Effector memory CD8-positive, alpha-beta T cell (primary cell): ENCODE results near the gene KCNAB2.

Experiments used
- ATAC-seq: fragments of 150-1000 bp; cut with Tn5 transposase; replicated peaks from 2 replicates; pipeline ENCODE4 v1.10.0; 2021; ENCODE audit warnings: mild to moderate bottlenecking, moderate library complexity
- DNase-seq, 3 experiments: peaks; one replicate each; pipeline ENCODE4 v3.0.0; 2021
- H3K27ac Mint-ChIP-seq, 2 donors: one replicate each; pipeline ENCODE4 v1.8.0; 2022; ENCODE audit warnings: mild to moderate bottlenecking in 2 of 2, mixed read lengths in 2 of 2, moderate library complexity in 2 of 2
- H3K27me3 Mint-ChIP-seq, 2 donors: one replicate each; pipeline ENCODE4 v1.8.0; 2022; ENCODE audit warnings: mixed read lengths in 2 of 2
- H3K36me3 Mint-ChIP-seq: one replicate; pipeline ENCODE4 v1.8.0; 2022; ENCODE audit warnings: mild to moderate bottlenecking, moderate library complexity, mixed read lengths; ENCODE audit not compliant: insufficient read depth
- H3K4me1 Mint-ChIP-seq, 2 donors: one replicate each; pipeline ENCODE4 v1.8.0; 2022; ENCODE audit warnings: low read depth in 2 of 2, mixed read lengths in 2 of 2
- H3K4me3 Mint-ChIP-seq, 2 donors: one replicate each; pipeline ENCODE4 v1.8.0; 2022; ENCODE audit warnings: mild to moderate bottlenecking in 2 of 2, mixed read lengths in 2 of 2, moderate library complexity in 2 of 2
- H3K9me3 Mint-ChIP-seq, 2 donors: one replicate each; pipeline ENCODE4 v1.8.0; 2022; ENCODE audit warnings: mixed read lengths in 2 of 2

Gene KCNAB2

DNA sequence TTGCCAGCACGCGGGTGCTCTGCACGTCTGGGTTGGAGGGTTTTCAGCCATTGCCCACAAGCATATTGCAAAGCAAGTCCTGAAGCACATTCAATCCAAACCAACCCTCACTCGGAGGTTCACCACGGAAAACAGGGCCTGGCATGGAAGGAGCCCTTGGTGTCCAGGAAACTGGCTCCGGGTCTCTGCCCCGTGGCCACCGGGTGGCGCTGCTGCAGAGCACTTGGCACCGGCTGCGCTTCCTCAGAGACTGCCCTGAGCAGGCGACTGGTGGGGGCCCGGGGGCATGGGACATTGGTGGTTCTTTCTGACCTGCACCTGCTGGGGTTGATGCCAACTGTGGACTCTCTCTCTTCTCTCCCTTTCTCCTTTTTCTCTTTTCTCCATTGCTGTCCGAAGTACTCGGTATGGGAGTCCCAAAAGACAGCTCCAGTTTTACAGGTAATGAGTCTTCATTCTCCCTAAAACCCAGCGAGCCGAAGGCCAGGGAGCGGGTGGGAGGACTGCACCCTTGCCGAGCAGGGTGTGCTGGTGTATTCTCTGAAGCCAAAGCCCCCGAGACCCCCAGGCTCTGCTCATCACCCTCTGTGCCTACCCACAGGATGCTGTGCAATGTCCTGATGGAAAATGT lies 4.1 kb upstream of the KCNAB2 start:
- ATAC-seq (no peak), DNase-seq (peak in 2 of 3 experiments; percentile 12 to 24)
- peaks cover 62% of the 10 kb centered on the region for H3K36me3 Mint-ChIP-seq
- peaks cover 31 to 35% of the 10 kb centered on the region in 2 donors for H3K4me1 Mint-ChIP-seq
- no peak overlapping the region for H3K4me3 Mint-ChIP-seq
- no peaks in the 10 kb centered on the region for H3K27me3 Mint-ChIP-seq
- H3K9me3 Mint-ChIP-seq, result no peaks in the 10 kb centered on the region
- H3K27ac Mint-ChIP-seq, result peak overlapping the region in 1 of 2 donors; percentile 23

- Mint-ChIP-seq H3K9me3 (no peaks in the 10 kb centered on the region), H3K36me3 (peaks cover 61% of the 10 kb centered on the region), H3K4me1 (peaks cover 26 to 31% of the 10 kb centered on the region in 2 donors), H3K4me3 (no peak overlapping the region), H3K27ac (peak overlapping the region in 1 of 2 donors; percentile 65), H3K27me3 (no peaks in the 10 kb centered on the region)
- no peak for ATAC-seq
- no peak for DNase-seq
These were observed 2.1 kb upstream of the KCNAB2 start for GRCh38 chr1:6043561-6043960.

- peak overlapping the region in 1 of 2 donors; percentile 82 for H3K27ac Mint-ChIP-seq
- no peaks in the 10 kb centered on the region for H3K9me3 Mint-ChIP-seq
- H3K36me3 Mint-ChIP-seq, result peaks cover 66% of the 10 kb centered on the region
- H3K4me3 Mint-ChIP-seq, result no peak overlapping the region
- DNase-seq (no peak), ATAC-seq (no peak)
- peaks cover 26 to 30% of the 10 kb centered on the region in 2 donors for H3K4me1 Mint-ChIP-seq
- H3K27me3 Mint-ChIP-seq, result no peaks in the 10 kb centered on the region
These were observed 1.1 kb upstream of the KCNAB2 start for GRCh38 chr1:6044481-6045109.

DNA sequence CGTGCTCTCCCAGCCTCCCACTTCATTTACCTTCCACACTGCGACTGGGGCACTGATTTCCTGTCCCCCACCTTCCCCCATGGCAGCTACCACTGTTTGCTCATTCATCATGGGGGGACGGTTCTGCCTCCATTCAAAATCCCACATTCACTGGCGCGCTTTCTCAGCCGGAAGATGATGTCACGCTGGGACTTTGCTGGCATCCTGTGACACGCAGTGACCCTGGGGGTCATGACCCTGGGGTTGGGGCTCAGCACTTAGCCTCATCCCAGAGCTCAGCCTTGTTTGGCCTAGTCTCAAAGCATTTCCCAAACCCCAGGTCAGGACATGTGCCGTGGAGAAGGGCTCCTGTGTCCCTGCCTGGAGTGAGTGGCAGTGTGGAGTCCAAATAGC lies 582 bp upstream of the KCNAB2 start:
- H3K4me1 Mint-ChIP-seq, result peaks cover 26 to 30% of the 10 kb centered on the region in 2 donors
- no peaks in the 10 kb centered on the region for H3K27me3 Mint-ChIP-seq
- H3K36me3 Mint-ChIP-seq, result peaks cover 65% of the 10 kb centered on the region
- H3K27ac Mint-ChIP-seq, result peak overlapping the region in 1 of 2 donors; percentile 82
- no peaks in the 10 kb centered on the region for H3K9me3 Mint-ChIP-seq
- DNase-seq (no peak), ATAC-seq (no peak)
- no peak overlapping the region for H3K4me3 Mint-ChIP-seq

GRCh38 chr1:6046279-6046678 lies 591 bp downstream of the KCNAB2 start:
- H3K4me1 Mint-ChIP-seq, result peaks cover 26 to 31% of the 10 kb centered on the region in 2 donors
- no peaks in the 10 kb centered on the region for H3K9me3 Mint-ChIP-seq
- DNase-seq (no peak), ATAC-seq (no peak)
- H3K36me3 Mint-ChIP-seq, result peaks cover 54% of the 10 kb centered on the region
- no peak overlapping the region for H3K4me3 Mint-ChIP-seq
- no peaks in the 10 kb centered on the region for H3K27me3 Mint-ChIP-seq
- H3K27ac Mint-ChIP-seq, result peak overlapping the region in 1 of 2 donors; percentile 49

- ATAC-seq (no peak), DNase-seq (no peak)
- no peak overlapping the region for H3K4me3 Mint-ChIP-seq
- H3K9me3 Mint-ChIP-seq, result no peaks in the 10 kb centered on the region
- H3K27me3 Mint-ChIP-seq, result no peaks in the 10 kb centered on the region
- H3K4me1 Mint-ChIP-seq, result peaks cover 27 to 30% of the 10 kb centered on the region in 2 donors
- H3K36me3 Mint-ChIP-seq, result peaks cover 50% of the 10 kb centered on the region
- peak overlapping the region in 1 of 2 donors; percentile 49 for H3K27ac Mint-ChIP-seq
These were observed 2.6 kb downstream of the KCNAB2 start for GRCh38 chr1:6048179-6048867.

GRCh38 chr1:6049419-6049818 lies 3.7 kb downstream of the KCNAB2 start:
- H3K4me1 Mint-ChIP-seq, result peaks cover 26 to 29% of the 10 kb centered on the region in 2 donors
- DNase-seq, result no peak
- no peak for ATAC-seq
- peaks cover 40% of the 10 kb centered on the region for H3K36me3 Mint-ChIP-seq
- peak overlapping the region; percentile 49 to 54 for H3K27ac Mint-ChIP-seq
- no peak overlapping the region for H3K4me3 Mint-ChIP-seq
- no peaks in the 10 kb centered on the region for H3K9me3 Mint-ChIP-seq
- H3K27me3 Mint-ChIP-seq, result no peaks in the 10 kb centered on the region

- no peak for ATAC-seq
- Mint-ChIP-seq H3K4me3 (no peak overlapping the region), H3K4me1 (peaks cover 23 to 36% of the 10 kb centered on the region in 2 donors), H3K27ac (no peak overlapping the region), H3K36me3 (peaks cover 28% of the 10 kb centered on the region), H3K9me3 (no peaks in the 10 kb centered on the region), H3K27me3 (no peaks in the 10 kb centered on the region)
- no peak for DNase-seq
These were observed 5.7 kb downstream of the KCNAB2 start for GRCh38 chr1:6051423-6051822.

- Mint-ChIP-seq H3K4me1 (peaks cover 31 to 40% of the 10 kb centered on the region in 2 donors), H3K9me3 (no peaks in the 10 kb centered on the region), H3K4me3 (no peak overlapping the region), H3K27me3 (no peaks in the 10 kb centered on the region), H3K27ac (peak overlapping the region; percentile 17 to 31), H3K36me3 (peaks cover 27% of the 10 kb centered on the region)
- peak; percentile 35 to 38 (median 36) for DNase-seq
- peak; percentile 33 for ATAC-seq
These were observed 7.0 kb downstream of the KCNAB2 start for GRCh38 chr1:6052543-6053205.

DNA sequence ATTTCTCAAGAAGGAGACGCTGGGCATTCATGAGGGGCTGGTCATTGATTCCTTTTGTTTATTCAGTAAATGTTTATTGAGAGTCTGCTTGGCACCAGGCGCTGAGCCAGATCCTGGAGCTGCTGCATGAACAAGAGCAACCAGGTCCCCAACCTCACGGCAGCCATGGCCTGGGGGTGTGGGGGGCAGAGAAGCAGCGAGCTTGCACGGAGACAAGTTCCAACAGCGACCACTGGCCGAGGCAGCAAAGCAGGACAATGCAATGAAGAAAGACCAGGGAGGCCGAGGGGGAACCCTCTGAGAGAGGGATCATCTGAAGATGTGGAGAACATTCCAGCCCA lies 7.5 kb downstream of the KCNAB2 start:
- peaks cover 30 to 37% of the 10 kb centered on the region in 2 donors for H3K4me1 Mint-ChIP-seq
- peaks cover 26% of the 10 kb centered on the region for H3K36me3 Mint-ChIP-seq

GRCh38 chr1:6054596-6054995 lies 8.9 kb downstream of the KCNAB2 start:
- no peaks in the 10 kb centered on the region for H3K9me3 Mint-ChIP-seq
- H3K4me3 Mint-ChIP-seq, result no peak overlapping the region
- no peak overlapping the region for H3K27ac Mint-ChIP-seq
- peaks cover 21% of the 10 kb centered on the region for H3K36me3 Mint-ChIP-seq
- ATAC-seq, result no peak
- no peak for DNase-seq
- H3K4me1 Mint-ChIP-seq, result peaks cover 34 to 36% of the 10 kb centered on the region in 2 donors
- H3K27me3 Mint-ChIP-seq, result no peaks in the 10 kb centered on the region

More for the DNA sequence above, 7.5 kb downstream of the KCNAB2 start:
- Mint-ChIP-seq H3K9me3 (no peaks in the 10 kb centered on the region), H3K4me3 (no peak overlapping the region), H3K27ac (peak overlapping the region; percentile 17 to 31), H3K27me3 (no peaks in the 10 kb centered on the region)
- ATAC-seq (no peak), DNase-seq (no peak)

GRCh38 chr1:6056572-6056948 lies 10.9 kb downstream of the KCNAB2 start:
- ATAC-seq (no peak), DNase-seq (no peak)
- no peaks in the 10 kb centered on the region for H3K9me3 Mint-ChIP-seq
- H3K36me3 Mint-ChIP-seq, result peaks cover 27% of the 10 kb centered on the region
- H3K27ac Mint-ChIP-seq, result peak overlapping the region; percentile 51 to 72
- H3K4me3 Mint-ChIP-seq, result no peak overlapping the region
- H3K27me3 Mint-ChIP-seq, result no peaks in the 10 kb centered on the region
- H3K4me1 Mint-ChIP-seq, result peaks cover 33 to 36% of the 10 kb centered on the region in 2 donors

DNA sequence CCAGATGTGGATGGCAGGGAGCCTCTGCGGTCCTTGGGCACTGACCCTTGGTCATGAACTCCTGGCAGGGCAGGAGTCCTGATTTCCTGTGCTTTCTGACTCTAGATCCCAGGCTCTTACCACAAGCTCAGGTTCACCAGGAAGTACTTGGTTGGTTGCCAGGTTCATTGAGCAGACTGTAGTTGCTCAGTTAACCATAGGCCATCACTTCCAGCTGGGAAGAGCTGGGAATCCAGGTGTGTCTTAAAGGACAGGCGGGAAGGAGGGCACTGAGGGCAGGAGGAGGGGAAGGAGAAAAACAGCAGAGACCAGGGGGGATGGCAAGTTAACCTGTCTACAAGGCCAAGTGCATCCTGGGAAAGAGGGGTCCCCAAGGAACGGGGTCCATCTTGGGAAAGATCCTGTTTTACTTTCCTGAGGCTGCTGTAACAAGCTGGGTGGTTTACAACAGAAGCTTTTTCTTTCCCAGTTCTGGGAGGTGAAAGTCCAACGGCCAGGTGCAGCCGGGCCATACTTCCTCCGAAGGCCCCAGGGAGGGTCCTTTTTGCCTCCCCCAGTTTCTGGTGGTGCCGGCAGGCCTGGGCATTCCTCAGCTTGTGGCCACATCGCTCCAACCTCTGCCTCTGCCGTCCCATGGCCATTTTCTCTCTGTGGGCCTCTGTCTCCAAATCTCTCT lies 11.6 kb downstream of the KCNAB2 start:
- Mint-ChIP-seq H3K36me3 (peaks cover 30% of the 10 kb centered on the region), H3K9me3 (no peaks in the 10 kb centered on the region), H3K4me3 (no peak overlapping the region), H3K4me1 (peaks cover 33 to 37% of the 10 kb centered on the region in 2 donors), H3K27me3 (no peaks in the 10 kb centered on the region), H3K27ac (peak overlapping the region; percentile 51 to 72)
- ATAC-seq (no peak), DNase-seq (no peak)
